Measurements from ENCODE around the gene SLC17A8.

DNA sequence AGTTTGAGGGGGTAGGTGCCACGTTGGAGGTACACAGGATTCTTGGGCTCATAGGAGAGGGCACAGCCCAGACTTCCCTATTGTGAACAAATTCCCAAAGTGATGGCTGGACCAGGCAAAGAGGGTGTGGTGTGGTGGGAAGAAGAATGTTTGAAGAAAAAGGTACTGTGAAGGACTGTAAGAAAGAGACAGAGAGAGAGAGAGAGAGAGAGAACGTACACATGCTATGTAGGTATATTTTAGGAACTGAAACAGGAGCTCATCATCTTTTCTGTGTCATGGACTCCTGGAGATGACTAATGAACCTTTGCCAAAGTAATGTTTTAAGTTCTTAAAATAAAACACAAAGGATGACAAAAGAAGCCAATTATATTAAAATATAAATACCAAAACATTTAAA is 24.5 kb downstream of the SLC17A8 start:
- TF ChIP-seq RAD21 (IDR thresholded peaks at IDR 0.05; ENCODE audit: low read length) (no peak), TAF1 (IDR thresholded peaks at IDR 0.05; ENCODE audit: borderline replicate concordance, low read depth, low read length) (no peak), FOXJ3 (CRISPR knock-in tag; IDR thresholded peaks at IDR 0.05) (no peak), NRF1 (IDR thresholded peaks at IDR 0.05; ENCODE audit: low read depth, low read length) (no peak), SMC3 (IDR thresholded peaks at IDR 0.05; ENCODE audit: low read depth, low read length) (no peak), TCF12 (IDR thresholded peaks at IDR 0.05) (no peak)
- TF ChIP-seq, protein P1, sequence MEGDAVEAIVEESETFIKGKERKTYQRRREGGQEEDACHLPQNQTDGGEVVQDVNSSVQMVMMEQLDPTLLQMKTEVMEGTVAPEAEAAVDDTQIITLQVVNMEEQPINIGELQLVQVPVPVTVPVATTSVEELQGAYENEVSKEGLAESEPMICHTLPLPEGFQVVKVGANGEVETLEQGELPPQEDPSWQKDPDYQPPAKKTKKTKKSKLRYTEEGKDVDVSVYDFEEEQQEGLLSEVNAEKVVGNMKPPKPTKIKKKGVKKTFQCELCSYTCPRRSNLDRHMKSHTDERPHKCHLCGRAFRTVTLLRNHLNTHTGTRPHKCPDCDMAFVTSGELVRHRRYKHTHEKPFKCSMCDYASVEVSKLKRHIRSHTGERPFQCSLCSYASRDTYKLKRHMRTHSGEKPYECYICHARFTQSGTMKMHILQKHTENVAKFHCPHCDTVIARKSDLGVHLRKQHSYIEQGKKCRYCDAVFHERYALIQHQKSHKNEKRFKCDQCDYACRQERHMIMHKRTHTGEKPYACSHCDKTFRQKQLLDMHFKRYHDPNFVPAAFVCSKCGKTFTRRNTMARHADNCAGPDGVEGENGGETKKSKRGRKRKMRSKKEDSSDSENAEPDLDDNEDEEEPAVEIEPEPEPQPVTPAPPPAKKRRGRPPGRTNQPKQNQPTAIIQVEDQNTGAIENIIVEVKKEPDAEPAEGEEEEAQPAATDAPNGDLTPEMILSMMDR (IDR thresholded peaks at IDR 0.05): no peak
